ENCODE data around the gene ARHGEF18.

The ARHGEF18 gene

GRCh38 chr19:7348587-7349230 is at the start of gene ARHGEF18:
TSS of gene ARHGEF18 (plus strand) at chr19:7348937. CDS start at chr19:7362891, 13,954 bp downstream.
- no peaks in the 10 kb centered on the region for H3K4me1 ChIP-seq (ENCODE audit: low read depth, poor library complexity, severe bottlenecking)
- H3K27ac ChIP-seq: no peak within 1 kb of the TSS
- no peaks in the 10 kb centered on the region for H4K20me1 ChIP-seq (ENCODE audit: insufficient read depth)
- no peak within 1 kb of the TSS for H3K9ac ChIP-seq
- H3K79me2 ChIP-seq (ENCODE audit: insufficient read depth, low read depth): no peaks in the 10 kb centered on the region
- H2AFZ ChIP-seq (ENCODE audit: low read depth): no peak within 1 kb of the TSS
- no peaks in the 10 kb centered on the region; the same call in 1 of the 2 replicates for H3K27me3 ChIP-seq (ENCODE audit: insufficient read depth, low read depth)
- no peak for TF ChIP-seq CTCF (conservative IDR thresholded peaks at IDR 0.05; ENCODE audit: low read depth, low read length)
- H3K36me3 ChIP-seq (ENCODE audit: insufficient read depth): no peaks in the 10 kb centered on the region
- no peak within 1 kb of the TSS for H3K4me2 ChIP-seq
- no peak within 1 kb of the TSS for H3K4me3 ChIP-seq (IDR thresholded peaks at IDR 0.05; ENCODE audit: insufficient read depth, low read depth, low read length)

- no peak for TF ChIP-seq CTCF (conservative IDR thresholded peaks at IDR 0.05; ENCODE audit: low read depth, low read length)
Measured at GRCh38 chr19:7301525-7301924, 47.2 kb upstream of the ARHGEF18 start.

GRCh38 chr19:7303470-7303869 is 45.3 kb upstream of the ARHGEF18 start:
- no peaks in the 10 kb centered on the region for H3K79me2 ChIP-seq (ENCODE audit: insufficient read depth, low read depth)
- no peaks in the 10 kb centered on the region for H3K4me1 ChIP-seq (ENCODE audit: low read depth, poor library complexity, severe bottlenecking)
- no peak overlapping the region for H3K4me3 ChIP-seq (IDR thresholded peaks at IDR 0.05; ENCODE audit: insufficient read depth, low read depth, low read length)
- H2AFZ ChIP-seq (ENCODE audit: low read depth): no peak overlapping the region
- H3K27me3 ChIP-seq (ENCODE audit: insufficient read depth, low read depth): no peaks in the 10 kb centered on the region
- no peak for TF ChIP-seq CTCF (conservative IDR thresholded peaks at IDR 0.05; ENCODE audit: low read depth, low read length)
- H4K20me1 ChIP-seq (ENCODE audit: insufficient read depth): no peaks in the 10 kb centered on the region
- H3K4me2 ChIP-seq: no peak overlapping the region
- H3K36me3 ChIP-seq (ENCODE audit: insufficient read depth): no peaks in the 10 kb centered on the region
- no peak overlapping the region for H3K9ac ChIP-seq
- no peak overlapping the region for H3K27ac ChIP-seq

More at GRCh38 chr19:7301525-7301924, 47.2 kb upstream of the ARHGEF18 start:
- Histone ChIP-seq H2AFZ (ENCODE audit: low read depth) (no peak overlapping the region), H3K27ac (no peak overlapping the region), H3K4me1 (ENCODE audit: low read depth, poor library complexity, severe bottlenecking) (no peaks in the 10 kb centered on the region), H3K27me3 (ENCODE audit: insufficient read depth, low read depth) (no peaks in the 10 kb centered on the region), H4K20me1 (ENCODE audit: insufficient read depth) (no peaks in the 10 kb centered on the region), H3K9ac (no peak overlapping the region), H3K79me2 (ENCODE audit: insufficient read depth, low read depth) (no peaks in the 10 kb centered on the region), H3K36me3 (ENCODE audit: insufficient read depth) (no peaks in the 10 kb centered on the region), H3K4me3 (IDR thresholded peaks at IDR 0.05; ENCODE audit: insufficient read depth, low read depth, low read length) (no peak overlapping the region), H3K4me2 (no peak overlapping the region)

- Histone ChIP-seq H3K4me1 (ENCODE audit: low read depth, poor library complexity, severe bottlenecking) (no peaks in the 10 kb centered on the region), H4K20me1 (ENCODE audit: insufficient read depth) (no peaks in the 10 kb centered on the region), H3K27me3 (ENCODE audit: insufficient read depth, low read depth) (no peaks in the 10 kb centered on the region), H3K4me3 (IDR thresholded peaks at IDR 0.05; ENCODE audit: insufficient read depth, low read depth, low read length) (no peak overlapping the region), H3K4me2 (no peak overlapping the region), H3K9ac (no peak overlapping the region), H3K27ac (no peak overlapping the region), H3K79me2 (ENCODE audit: insufficient read depth, low read depth) (no peaks in the 10 kb centered on the region), H2AFZ (ENCODE audit: low read depth) (no peak overlapping the region), H3K36me3 (ENCODE audit: insufficient read depth) (no peaks in the 10 kb centered on the region)
- no peak for TF ChIP-seq CTCF (conservative IDR thresholded peaks at IDR 0.05; ENCODE audit: low read depth, low read length)
Measured at GRCh38 chr19:7304200-7304599, 44.5 kb upstream of the ARHGEF18 start.

All from KMS-11 (cell line).